ENCODE measurements around the gene CNBP. TPM values are rescaled to one million over a fixed set of nuclear protein-coding genes. Genes with fewer than 3 reads are reported as not detected.

The CNBP gene
- total RNA-seq, 1 experiment from 2014 or later, result 267 TPM

GRCh38 chr3:129130291-129130813 is 53.3 kb downstream of the CNBP start:
- ChIA-PET POLR2A (ENCODE audit: unreplicated experiment) (no interaction called here), CTCF (no interaction called here)
- Histone ChIP-seq H3K4me3 (ENCODE audit: low read length) (no peak overlapping the region), H3K27me3 (ENCODE audit: low read length) (no peaks in the 10 kb centered on the region), H3K4me2 (ENCODE audit: low read length) (no peak overlapping the region), H2AFZ (ENCODE audit: low read length) (no peak overlapping the region), H3K9me3 (ENCODE audit: low read length) (no peaks in the 10 kb centered on the region), H3K36me3 (ENCODE audit: low read depth, low read length) (peaks cover 17% of the 10 kb centered on the region; the same call in 1 of the 2 replicates), H3K4me1 (ENCODE audit: insufficient read depth, low read length) (no peaks in the 10 kb centered on the region), H3K9ac (ENCODE audit: low read length) (no peak overlapping the region), H3K79me2 (ENCODE audit: low read length) (no peaks in the 10 kb centered on the region), H3F3A (ENCODE audit: low read length, unreplicated experiment) (no peaks in the 10 kb centered on the region), H3K9me2 (replicated peaks; ENCODE audit: low read length) (no peaks in the 10 kb centered on the region), H3K27ac (ENCODE audit: low read length) (no peak overlapping the region), H4K20me1 (ENCODE audit: low read length) (no peaks in the 10 kb centered on the region)
- TF ChIP-seq EZH2 (IDR thresholded peaks at IDR 0.05; ENCODE audit: low read length, unreplicated experiment) (no peak), CTCF (conservative IDR thresholded peaks at IDR 0.05; ENCODE audit: low read depth, low read length) (no peak), EZH2phosphoT487 (IDR thresholded peaks at IDR 0.05; ENCODE audit: borderline replicate concordance, low read length) (no peak)
- no TSS peak for BruUV-seq (replicated peaks)
- DNase-seq (no peak), ATAC-seq (no peak)
- intact Hi-C loops (cut with micrococcal nuclease), result no loop called here

GRCh38 chr3:129128357-129129155 is 55.1 kb downstream of the CNBP start:
- Histone ChIP-seq H3K27ac (ENCODE audit: low read length) (no peak overlapping the region), H3K79me2 (ENCODE audit: low read length) (no peaks in the 10 kb centered on the region), H3K9me2 (replicated peaks; ENCODE audit: low read length) (no peaks in the 10 kb centered on the region), H3K9me3 (ENCODE audit: low read length) (no peaks in the 10 kb centered on the region), H3K4me1 (ENCODE audit: insufficient read depth, low read length) (no peaks in the 10 kb centered on the region), H3K9ac (ENCODE audit: low read length) (no peak overlapping the region), H3F3A (ENCODE audit: low read length, unreplicated experiment) (no peaks in the 10 kb centered on the region), H3K36me3 (ENCODE audit: low read depth, low read length) (peaks cover 10% of the 10 kb centered on the region; the same call in 1 of the 2 replicates), H3K4me3 (ENCODE audit: low read length) (no peak overlapping the region), H4K20me1 (ENCODE audit: low read length) (no peaks in the 10 kb centered on the region), H3K4me2 (ENCODE audit: low read length) (no peak overlapping the region), H2AFZ (ENCODE audit: low read length) (no peak overlapping the region), H3K27me3 (ENCODE audit: low read length) (no peaks in the 10 kb centered on the region)
- intact Hi-C loops (cut with micrococcal nuclease), result no loop called here
- CTCF ChIA-PET, result no interaction called here
- ATAC-seq, result no peak
- DNase-seq, result no peak
- POLR2A ChIA-PET (ENCODE audit: unreplicated experiment), result no interaction called here
- no TSS peak for BruUV-seq (replicated peaks)
- TF ChIP-seq CTCF (conservative IDR thresholded peaks at IDR 0.05; ENCODE audit: low read depth, low read length) (no peak), EZH2phosphoT487 (IDR thresholded peaks at IDR 0.05; ENCODE audit: borderline replicate concordance, low read length) (no peak), EZH2 (IDR thresholded peaks at IDR 0.05; ENCODE audit: low read length, unreplicated experiment) (no peak)

GRCh38 chr3:129126726-129127280 is 56.9 kb downstream of the CNBP start:
- Histone ChIP-seq H3K9me2 (replicated peaks; ENCODE audit: low read length) (no peaks in the 10 kb centered on the region), H2AFZ (ENCODE audit: low read length) (no peak overlapping the region), H3K9ac (ENCODE audit: low read length) (no peak overlapping the region), H3K4me3 (ENCODE audit: low read length) (no peak overlapping the region), H3K36me3 (ENCODE audit: low read depth, low read length) (peaks cover 10% of the 10 kb centered on the region; the same call in 1 of the 2 replicates), H3K27ac (ENCODE audit: low read length) (no peak overlapping the region), H3F3A (ENCODE audit: low read length, unreplicated experiment) (no peaks in the 10 kb centered on the region), H3K4me1 (ENCODE audit: insufficient read depth, low read length) (no peaks in the 10 kb centered on the region), H4K20me1 (ENCODE audit: low read length) (no peaks in the 10 kb centered on the region), H3K4me2 (ENCODE audit: low read length) (no peak overlapping the region), H3K27me3 (ENCODE audit: low read length) (no peaks in the 10 kb centered on the region), H3K79me2 (ENCODE audit: low read length) (no peaks in the 10 kb centered on the region), H3K9me3 (ENCODE audit: low read length) (no peaks in the 10 kb centered on the region)
- ChIA-PET POLR2A (ENCODE audit: unreplicated experiment) (no interaction called here), CTCF (no interaction called here)
- TF ChIP-seq EZH2 (IDR thresholded peaks at IDR 0.05; ENCODE audit: low read length, unreplicated experiment) (no peak), CTCF (conservative IDR thresholded peaks at IDR 0.05; ENCODE audit: low read depth, low read length) (no peak), EZH2phosphoT487 (IDR thresholded peaks at IDR 0.05; ENCODE audit: borderline replicate concordance, low read length) (no peak)
- no TSS peak for BruUV-seq (replicated peaks)
- intact Hi-C loops (cut with micrococcal nuclease), result no loop called here
- ATAC-seq (no peak), DNase-seq (no peak)
